ENCODE measurements around the gene ARSB. TPM values are rescaled to one million over a fixed set of nuclear protein-coding genes. Genes with fewer than 3 reads are reported as not detected.

ARSB gene
- total and polyA plus RNA-seq, 2 experiments from 2014 or later, result 16.0 to 25.5 TPM

DNA sequence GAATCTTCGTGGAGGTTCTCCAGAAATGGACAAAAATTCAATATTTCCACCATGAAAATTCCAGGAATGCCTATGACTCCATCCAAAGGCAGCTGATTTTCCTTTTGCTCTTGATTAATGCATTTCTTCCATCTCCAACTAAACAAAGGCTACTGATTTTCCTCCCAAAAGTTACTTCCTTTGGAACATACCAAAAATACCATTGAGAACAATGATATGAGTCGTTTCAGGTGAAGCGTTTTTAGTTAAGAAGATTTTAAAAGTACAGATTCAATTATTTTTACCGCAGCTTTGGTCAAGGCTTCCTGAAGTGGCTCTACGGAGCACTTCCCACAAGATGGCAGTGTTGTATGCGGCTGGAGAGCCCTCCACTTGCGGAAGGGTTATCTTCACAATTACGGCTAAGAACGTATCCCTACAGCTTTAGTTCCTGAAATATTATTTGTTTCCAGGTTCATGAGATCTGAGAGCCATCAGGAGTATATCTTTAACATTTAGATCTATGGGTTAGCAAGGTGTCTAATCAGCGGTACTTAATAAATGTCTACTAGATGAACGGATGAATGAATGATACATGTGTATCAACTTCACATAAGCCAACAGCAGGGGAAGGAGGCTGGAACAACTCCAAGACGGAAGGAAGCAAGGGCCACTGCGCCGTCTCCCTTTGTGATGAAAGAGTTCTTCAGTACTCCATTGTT, 35.9 kb upstream of the ARSB start:
- Histone ChIP-seq H3K4me1 (ENCODE audit: low read depth) (peaks cover 3% of the 10 kb centered on the region), H3K36me3 (no peaks in the 10 kb centered on the region), H3K9me3 (ENCODE audit: low read depth) (no peaks in the 10 kb centered on the region), H3K27me3 (peaks cover 6% of the 10 kb centered on the region), H3K27ac (no peak overlapping the region), H3K4me3 (no peak overlapping the region)
- peak; percentile 65 to 83 for DNase-seq (ENCODE audit: low read depth in 1 of 2, low spot score in 1 of 2)
- TF ChIP-seq, protein P1, sequence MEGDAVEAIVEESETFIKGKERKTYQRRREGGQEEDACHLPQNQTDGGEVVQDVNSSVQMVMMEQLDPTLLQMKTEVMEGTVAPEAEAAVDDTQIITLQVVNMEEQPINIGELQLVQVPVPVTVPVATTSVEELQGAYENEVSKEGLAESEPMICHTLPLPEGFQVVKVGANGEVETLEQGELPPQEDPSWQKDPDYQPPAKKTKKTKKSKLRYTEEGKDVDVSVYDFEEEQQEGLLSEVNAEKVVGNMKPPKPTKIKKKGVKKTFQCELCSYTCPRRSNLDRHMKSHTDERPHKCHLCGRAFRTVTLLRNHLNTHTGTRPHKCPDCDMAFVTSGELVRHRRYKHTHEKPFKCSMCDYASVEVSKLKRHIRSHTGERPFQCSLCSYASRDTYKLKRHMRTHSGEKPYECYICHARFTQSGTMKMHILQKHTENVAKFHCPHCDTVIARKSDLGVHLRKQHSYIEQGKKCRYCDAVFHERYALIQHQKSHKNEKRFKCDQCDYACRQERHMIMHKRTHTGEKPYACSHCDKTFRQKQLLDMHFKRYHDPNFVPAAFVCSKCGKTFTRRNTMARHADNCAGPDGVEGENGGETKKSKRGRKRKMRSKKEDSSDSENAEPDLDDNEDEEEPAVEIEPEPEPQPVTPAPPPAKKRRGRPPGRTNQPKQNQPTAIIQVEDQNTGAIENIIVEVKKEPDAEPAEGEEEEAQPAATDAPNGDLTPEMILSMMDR (IDR thresholded peaks at IDR 0.05; ENCODE audit: low read depth, low read length), result peak; percentile 92

DNA sequence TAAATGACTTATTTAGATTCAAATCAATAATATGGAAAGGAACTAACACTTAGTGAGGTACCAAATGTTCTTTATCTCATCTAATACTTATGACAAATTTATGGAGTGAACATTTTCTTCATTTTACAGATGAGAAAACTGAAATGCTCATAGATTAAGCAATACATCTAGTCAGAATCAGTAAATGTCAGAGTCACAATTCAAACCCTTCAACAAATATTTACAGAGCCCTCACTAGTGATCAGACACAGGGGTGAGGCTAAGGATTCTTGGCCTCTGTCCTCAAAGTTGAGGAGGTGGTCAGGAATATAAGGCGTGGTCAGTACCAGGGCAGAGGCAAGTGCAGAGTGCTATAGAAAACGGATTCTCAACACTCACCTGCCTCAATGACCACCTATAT, 29.5 kb upstream of the ARSB start:
- no peaks in the 10 kb centered on the region for H3K36me3 ChIP-seq
- no peak for DNase-seq (ENCODE audit: low read depth in 1 of 2, low spot score in 1 of 2)
- TF ChIP-seq, protein P1 (IDR thresholded peaks at IDR 0.05; ENCODE audit: low read depth, low read length), result no peak
- no peaks in the 10 kb centered on the region for H3K4me1 ChIP-seq (ENCODE audit: low read depth)
- H3K27me3 ChIP-seq, result peaks cover 2% of the 10 kb centered on the region
- no peak overlapping the region for H3K27ac ChIP-seq
- H3K4me3 ChIP-seq, result no peak overlapping the region
- no peaks in the 10 kb centered on the region for H3K9me3 ChIP-seq (ENCODE audit: low read depth)

DNA sequence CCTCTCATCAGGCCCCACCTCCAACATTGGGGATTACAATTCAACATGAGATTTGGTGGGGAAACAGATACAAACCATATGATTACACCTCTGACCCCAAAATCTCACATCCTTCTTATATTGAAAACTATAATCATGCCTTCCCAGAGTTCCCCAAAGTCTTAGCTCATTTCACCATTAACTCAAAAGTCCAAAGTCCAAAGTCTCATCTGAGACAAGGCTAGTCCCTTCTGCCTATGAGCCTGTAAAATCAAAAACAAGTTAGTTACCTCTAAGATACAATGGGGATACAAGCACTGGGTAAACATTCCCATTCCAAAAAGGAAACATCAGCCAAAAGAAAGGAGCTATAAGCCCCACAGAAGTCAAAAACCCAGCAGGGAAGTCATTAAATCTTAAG, 26.8 kb upstream of the ARSB start:
- no peak for DNase-seq (ENCODE audit: low read depth in 1 of 2, low spot score in 1 of 2)
- H3K27me3 ChIP-seq, result peaks cover 2% of the 10 kb centered on the region
- TF ChIP-seq, protein P1 (IDR thresholded peaks at IDR 0.05; ENCODE audit: low read depth, low read length), result no peak
- H3K4me1 ChIP-seq (ENCODE audit: low read depth), result no peaks in the 10 kb centered on the region
- H3K36me3 ChIP-seq, result no peaks in the 10 kb centered on the region
- no peaks in the 10 kb centered on the region for H3K9me3 ChIP-seq (ENCODE audit: low read depth)
- H3K27ac ChIP-seq, result no peak overlapping the region
- no peak overlapping the region for H3K4me3 ChIP-seq

DNA sequence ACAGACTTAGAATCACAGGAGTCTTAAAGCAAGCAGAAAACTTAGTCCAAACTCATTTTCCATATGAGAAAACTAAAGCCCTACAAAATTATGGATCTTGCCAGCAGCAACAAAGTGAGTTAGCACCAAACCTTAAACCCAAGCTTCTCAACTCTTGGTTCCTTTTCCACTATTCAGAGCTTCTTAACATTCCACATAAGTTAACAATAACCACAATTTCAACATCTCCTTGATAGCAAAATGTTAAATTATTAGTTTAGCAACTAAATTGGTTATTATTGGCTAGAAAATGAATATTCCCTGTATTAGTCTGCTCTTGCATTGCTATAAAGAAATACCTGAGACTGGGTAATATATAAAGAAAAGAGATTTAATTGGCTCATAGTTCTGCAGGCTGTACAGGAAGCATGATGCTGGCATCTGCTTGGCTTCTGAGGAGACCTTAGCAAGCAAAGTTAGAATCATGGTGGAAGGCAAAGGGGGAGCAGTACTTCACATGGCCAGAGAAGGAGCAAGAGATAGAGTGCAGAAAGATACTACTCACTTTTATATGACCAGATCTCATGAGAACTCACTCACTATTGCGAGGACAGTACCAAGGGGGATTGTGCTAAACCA, 26.2 kb upstream of the ARSB start:
- Histone ChIP-seq H3K27me3 (no peaks in the 10 kb centered on the region), H3K4me3 (no peak overlapping the region), H3K4me1 (ENCODE audit: low read depth) (no peaks in the 10 kb centered on the region), H3K27ac (no peak overlapping the region), H3K36me3 (no peaks in the 10 kb centered on the region), H3K9me3 (ENCODE audit: low read depth) (no peaks in the 10 kb centered on the region)
- TF ChIP-seq, protein P1 (IDR thresholded peaks at IDR 0.05; ENCODE audit: low read depth, low read length), result peak; percentile 15
- DNase-seq (ENCODE audit: low read depth in 1 of 2, low spot score in 1 of 2), result peak in 1 of 2 donors; percentile 53

DNA sequence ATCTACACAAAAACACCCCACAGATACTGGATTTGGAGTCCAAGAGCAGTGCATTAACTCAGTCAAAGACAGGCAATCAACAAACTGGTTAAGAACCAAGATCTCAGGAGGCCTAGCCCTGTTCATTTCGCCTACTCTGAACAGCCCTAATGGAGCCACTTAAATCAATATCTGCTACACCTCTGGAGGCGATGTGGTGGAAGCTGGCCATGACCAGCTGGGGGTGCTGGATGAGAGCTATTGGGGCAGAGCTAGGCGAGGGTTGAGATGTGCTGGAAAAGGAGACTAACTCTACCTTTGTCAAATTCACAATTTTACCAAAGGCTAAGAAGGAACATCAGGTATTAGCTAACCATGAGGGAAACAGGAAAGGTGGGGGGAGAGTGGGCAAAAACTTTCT, 23.3 kb upstream of the ARSB start:
- Histone ChIP-seq H3K36me3 (no peaks in the 10 kb centered on the region), H3K4me3 (no peak overlapping the region), H3K4me1 (ENCODE audit: low read depth) (no peaks in the 10 kb centered on the region), H3K27ac (no peak overlapping the region), H3K27me3 (no peaks in the 10 kb centered on the region), H3K9me3 (ENCODE audit: low read depth) (no peaks in the 10 kb centered on the region)
- TF ChIP-seq, protein P1 (IDR thresholded peaks at IDR 0.05; ENCODE audit: low read depth, low read length), result no peak
- no peak for DNase-seq (ENCODE audit: low read depth in 1 of 2, low spot score in 1 of 2)
